NB4 (cell line): ENCODE results near the gene FBXO27.

Experiments used
- POLR2A ChIP-seq: IDR thresholded peaks from 2 replicates; pipeline ENCODE4 v1.6.1; 2011; ENCODE audit warnings: mild to moderate bottlenecking; ENCODE audit not compliant: insufficient read length; ENCODE audit errors: extremely low read depth
- TF ChIP-seq, protein P1 (sequence below): IDR thresholded peaks from one replicate; pipeline ENCODE4 v1.5.1; 2012; ENCODE audit warnings: low read depth, low read length
- TF ChIP-seq, protein P2 (sequence below): IDR thresholded peaks from 2 replicates; pipeline ENCODE4 v1.6.1; 2011; ENCODE audit warnings: low read depth, low read length

DNA sequence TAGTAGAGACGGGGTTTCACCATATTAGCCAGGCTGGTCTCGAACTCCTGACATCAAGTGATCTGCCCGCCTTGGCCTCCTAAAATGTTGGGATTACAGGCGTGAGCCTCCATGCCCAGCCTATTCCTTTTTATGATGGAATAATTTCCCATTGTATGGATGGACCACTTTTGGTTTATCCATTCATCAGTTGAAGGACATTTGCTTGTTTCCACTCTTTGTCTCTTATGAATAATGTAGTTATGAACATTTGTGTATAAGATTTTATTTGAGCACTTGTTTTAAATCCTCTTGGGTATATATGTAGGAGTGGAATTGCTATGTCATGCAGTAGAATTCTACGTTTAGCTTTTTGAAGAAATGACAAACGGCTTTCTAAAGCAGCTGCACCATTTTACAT is 23.3 kb downstream of the FBXO27 start:
- TF ChIP-seq, protein P1, sequence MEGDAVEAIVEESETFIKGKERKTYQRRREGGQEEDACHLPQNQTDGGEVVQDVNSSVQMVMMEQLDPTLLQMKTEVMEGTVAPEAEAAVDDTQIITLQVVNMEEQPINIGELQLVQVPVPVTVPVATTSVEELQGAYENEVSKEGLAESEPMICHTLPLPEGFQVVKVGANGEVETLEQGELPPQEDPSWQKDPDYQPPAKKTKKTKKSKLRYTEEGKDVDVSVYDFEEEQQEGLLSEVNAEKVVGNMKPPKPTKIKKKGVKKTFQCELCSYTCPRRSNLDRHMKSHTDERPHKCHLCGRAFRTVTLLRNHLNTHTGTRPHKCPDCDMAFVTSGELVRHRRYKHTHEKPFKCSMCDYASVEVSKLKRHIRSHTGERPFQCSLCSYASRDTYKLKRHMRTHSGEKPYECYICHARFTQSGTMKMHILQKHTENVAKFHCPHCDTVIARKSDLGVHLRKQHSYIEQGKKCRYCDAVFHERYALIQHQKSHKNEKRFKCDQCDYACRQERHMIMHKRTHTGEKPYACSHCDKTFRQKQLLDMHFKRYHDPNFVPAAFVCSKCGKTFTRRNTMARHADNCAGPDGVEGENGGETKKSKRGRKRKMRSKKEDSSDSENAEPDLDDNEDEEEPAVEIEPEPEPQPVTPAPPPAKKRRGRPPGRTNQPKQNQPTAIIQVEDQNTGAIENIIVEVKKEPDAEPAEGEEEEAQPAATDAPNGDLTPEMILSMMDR, result no peak
- TF ChIP-seq POLR2A, result no peak
- TF ChIP-seq, protein P2, sequence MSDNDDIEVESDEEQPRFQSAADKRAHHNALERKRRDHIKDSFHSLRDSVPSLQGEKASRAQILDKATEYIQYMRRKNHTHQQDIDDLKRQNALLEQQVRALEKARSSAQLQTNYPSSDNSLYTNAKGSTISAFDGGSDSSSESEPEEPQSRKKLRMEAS, result no peak
